ENCODE measurements around the gene NAA11.

NAA11 gene

GRCh38 chr4:79325864-79326328 lies at the start of gene NAA11:
Gene NAA11 (minus strand): TSS chr4:79326061. CDS start chr4:79325877, 184 bp downstream.
- TF ChIP-seq CTCF (IDR thresholded peaks at IDR 0.05; ENCODE audit: extremely low read depth, insufficient read depth, missing control alignments), result no peak
- DNase-seq (ENCODE audit: low spot score), result no peak

GRCh38 chr4:79370026-79370425 lies 44.2 kb upstream of the NAA11 start:
- TF ChIP-seq CTCF (IDR thresholded peaks at IDR 0.05; ENCODE audit: extremely low read depth, insufficient read depth, missing control alignments), result no peak
- in situ Hi-C loops (cut with MboI; ENCODE audit: low pct_unique_long_range_greater_than_20kb, low sequenced_read_pairs, unreplicated experiment), result no loop called here
- DNase-seq (ENCODE audit: low spot score), result no peak

More at GRCh38 chr4:79325864-79326328, at the start of gene NAA11:
- in situ Hi-C loops (cut with MboI; ENCODE audit: low pct_unique_long_range_greater_than_20kb, low sequenced_read_pairs, unreplicated experiment), result no loop called here

GRCh38 chr4:79367096-79367495 lies 41.2 kb upstream of the NAA11 start:
- DNase-seq (ENCODE audit: low spot score), result no peak
- TF ChIP-seq CTCF (IDR thresholded peaks at IDR 0.05; ENCODE audit: extremely low read depth, insufficient read depth, missing control alignments), result no peak
- in situ Hi-C loops (cut with MboI; ENCODE audit: low pct_unique_long_range_greater_than_20kb, low sequenced_read_pairs, unreplicated experiment), result no loop called here

GRCh38 chr4:79366422-79366821 lies 40.6 kb upstream of the NAA11 start:
- no peak for TF ChIP-seq CTCF (IDR thresholded peaks at IDR 0.05; ENCODE audit: extremely low read depth, insufficient read depth, missing control alignments)
- DNase-seq (ENCODE audit: low spot score), result no peak
- in situ Hi-C loops (cut with MboI; ENCODE audit: low pct_unique_long_range_greater_than_20kb, low sequenced_read_pairs, unreplicated experiment), result no loop called here

GRCh38 chr4:79364061-79364460 lies 38.2 kb upstream of the NAA11 start:
- in situ Hi-C loops (cut with MboI; ENCODE audit: low pct_unique_long_range_greater_than_20kb, low sequenced_read_pairs, unreplicated experiment), result no loop called here
- no peak for TF ChIP-seq CTCF (IDR thresholded peaks at IDR 0.05; ENCODE audit: extremely low read depth, insufficient read depth, missing control alignments)

GRCh38 chr4:79362626-79363025 lies 36.8 kb upstream of the NAA11 start:
- no peak for DNase-seq (ENCODE audit: low spot score)
- no peak for TF ChIP-seq CTCF (IDR thresholded peaks at IDR 0.05; ENCODE audit: extremely low read depth, insufficient read depth, missing control alignments)
- in situ Hi-C loops (cut with MboI; ENCODE audit: low pct_unique_long_range_greater_than_20kb, low sequenced_read_pairs, unreplicated experiment), result no loop called here

More at GRCh38 chr4:79364061-79364460, 38.2 kb upstream of the NAA11 start:
- DNase-seq (ENCODE audit: low spot score), result no peak

- in situ Hi-C loops (cut with MboI; ENCODE audit: low pct_unique_long_range_greater_than_20kb, low sequenced_read_pairs, unreplicated experiment), result no loop called here
- TF ChIP-seq CTCF (IDR thresholded peaks at IDR 0.05; ENCODE audit: extremely low read depth, insufficient read depth, missing control alignments), result no peak
- no peak for DNase-seq (ENCODE audit: low spot score)
These were observed 34.1 kb upstream of the NAA11 start for GRCh38 chr4:79360006-79360405.

All from GM13977 (cell line).